Activated CD8-positive, alpha-beta T cell treated with anti-CD3 and anti-CD28 coated beads for 36 hours (primary cell): ENCODE measurements around the gene ATP5F1A. TPM values are rescaled to one million over a fixed set of nuclear protein-coding genes. Genes with fewer than 3 reads are reported as not detected.
A peak's percentile ranks its signal among the peaks of the same experiment; 100 is the strongest.

Source experiments
- ATAC-seq: fragments of 200-7000 bp; cut with Tn5 transposase; one replicate; pipeline ENCODE4 v1.10.0; 2021; ENCODE audit warnings: mild to moderate bottlenecking, moderate library complexity
- CTCF ChIA-PET: fragments of 350-600 bp; sonication (Branson Sonifier 250); formaldehyde crosslinking; loops from one replicate; lab custom pipeline; 2021; ENCODE audit warnings: antibody characterized with exemption; lab: Charles Lee
- POLR2A ChIA-PET: fragments of 350-600 bp; sonication (Branson Sonifier 250); formaldehyde crosslinking; loops from one replicate; lab custom pipeline; 2021; ENCODE audit warnings: antibody characterized with exemption; lab: Charles Lee
- DNase-seq: peaks from one replicate; pipeline ENCODE4 v3.0.0-alpha.2; 2020
- H3K27ac Mint-ChIP-seq: one replicate; pipeline ENCODE4 v1.8.0; 2021; ENCODE audit warnings: mild to moderate bottlenecking, mixed read lengths
- H3K27me3 Mint-ChIP-seq: one replicate; pipeline ENCODE4 v1.8.0; 2021; ENCODE audit warnings: mixed read lengths
- H3K36me3 Mint-ChIP-seq: one replicate; pipeline ENCODE4 v1.8.0; 2021; ENCODE audit warnings: low read depth, mixed read lengths
- H3K4me1 Mint-ChIP-seq: one replicate; pipeline ENCODE4 v1.8.0; 2021; ENCODE audit warnings: low read depth, mixed read lengths
- H3K4me3 Mint-ChIP-seq: one replicate; pipeline ENCODE4 v1.8.0; 2021; ENCODE audit warnings: mild to moderate bottlenecking, moderate library complexity, mixed read lengths
- H3K9me3 Mint-ChIP-seq: one replicate; pipeline ENCODE4 v1.8.0; 2021; ENCODE audit warnings: mixed read lengths
- CTCF ChIP-seq: fragments of 200-600 bp; IDR thresholded peaks from one replicate; pipeline ENCODE4 v1.8.0; 2022; ENCODE audit warnings: antibody characterized with exemption, mild to moderate bottlenecking
- intact Hi-C: fragments of 100-400 bp; cut with micrococcal nuclease; formaldehyde crosslinking; loops from one replicate; pipeline ENCODE4 v1.10.0; 2022
- total RNA-seq, 2 experiments: library from RNA; stranded (reverse); gene quantifications; one replicate each; pipeline ENCODE4 v1.2.3, GENCODE V29; 2021

Gene ATP5F1A
- total RNA-seq: 100 to 1,000 TPM; 476 to 489 TPM

GRCh38 chr18:46097801-46098615 lies at the start of gene ATP5F1A:
Gene ATP5F1A (minus strand): TSS chr18:46098296. CDS start chr18:46098231, 65 bp downstream.
- peak; percentile 87 for ATAC-seq

GRCh38 chr18:46141199-46141598 lies 43.1 kb upstream of the ATP5F1A start:
- no peaks in the 10 kb centered on the region for H3K36me3 Mint-ChIP-seq
- POLR2A ChIA-PET: no interaction called here

More at GRCh38 chr18:46097801-46098615, at the start of gene ATP5F1A:
- no peaks in the 10 kb centered on the region for H3K9me3 Mint-ChIP-seq
- peak; percentile 93 for DNase-seq
- CTCF ChIA-PET: interaction anchor here (0.8 to 1.8 kb wide), 4 partner anchors 24 to 560 kb away, joined by 3 to 6 read pairs (median 4); partner anchors contain the start of gene PSTPIP2
- POLR2A ChIA-PET: interaction anchor here (0.7 to 1.8 kb wide), 10 partner anchors 9 to 75 kb away, joined by 3 to 6 read pairs (median 4); a partner anchor contains a TSS
- no peak for TF ChIP-seq CTCF
- peaks cover 28% of the 10 kb centered on the region for H3K36me3 Mint-ChIP-seq
- H3K27ac Mint-ChIP-seq: peak within 1 kb of the TSS; percentile 95
- H3K27me3 Mint-ChIP-seq: no peaks in the 10 kb centered on the region
- H3K4me3 Mint-ChIP-seq: peak within 1 kb of the TSS; percentile 99
- peaks cover 22% of the 10 kb centered on the region for H3K4me1 Mint-ChIP-seq
- intact Hi-C loops: no loop called here

GRCh38 chr18:46140173-46140572 lies 42.1 kb upstream of the ATP5F1A start:
- no peak for TF ChIP-seq CTCF
- Mint-ChIP-seq H3K4me3 (no peak overlapping the region), H3K27me3 (no peaks in the 10 kb centered on the region), H3K36me3 (no peaks in the 10 kb centered on the region), H3K4me1 (no peaks in the 10 kb centered on the region), H3K27ac (no peak overlapping the region), H3K9me3 (no peaks in the 10 kb centered on the region)
- ChIA-PET POLR2A (no interaction called here), CTCF (interaction anchor here (1.1 to 2.9 kb wide), 4 partner anchors 8 to 33 kb away, joined by 3 to 9 read pairs (median 4); a partner anchor contains a TSS)
- intact Hi-C loops: no loop called here
- ATAC-seq (no peak), DNase-seq (no peak)

More at GRCh38 chr18:46141199-46141598, 43.1 kb upstream of the ATP5F1A start:
- H3K4me3 Mint-ChIP-seq: no peak overlapping the region
- H3K9me3 Mint-ChIP-seq: no peaks in the 10 kb centered on the region
- no peak for ATAC-seq
- no peaks in the 10 kb centered on the region for H3K4me1 Mint-ChIP-seq
- intact Hi-C loops: no loop called here
- CTCF ChIA-PET: interaction anchor here (1.3 kb wide), 1 partner anchor 19 kb away, joined by 3 read pairs; no protein-coding TSS in a partner anchor
- no peak for TF ChIP-seq CTCF
- no peaks in the 10 kb centered on the region for H3K27me3 Mint-ChIP-seq
- no peak for DNase-seq
- H3K27ac Mint-ChIP-seq: no peak overlapping the region

- TF ChIP-seq CTCF: no peak
- H3K27me3 Mint-ChIP-seq: no peaks in the 10 kb centered on the region
- intact Hi-C loops: no loop called here
- no peaks in the 10 kb centered on the region for H3K9me3 Mint-ChIP-seq
- H3K27ac Mint-ChIP-seq: no peak overlapping the region
- POLR2A ChIA-PET: no interaction called here
- H3K4me3 Mint-ChIP-seq: no peak overlapping the region
- CTCF ChIA-PET: no interaction called here
- ATAC-seq: no peak
- peaks cover 4% of the 10 kb centered on the region for H3K36me3 Mint-ChIP-seq
- DNase-seq: no peak
- H3K4me1 Mint-ChIP-seq: no peaks in the 10 kb centered on the region
These were observed 37.0 kb upstream of the ATP5F1A start for GRCh38 chr18:46134920-46135675.
